Measurements from ENCODE around the gene RYR2. TPM values are rescaled to one million over a fixed set of nuclear protein-coding genes. Genes with fewer than 3 reads are reported as not detected.

Gene RYR2
- total RNA-seq, 6 donors from 2014 or later: 1.8 to 23.0 (median 3.7) TPM

DNA sequence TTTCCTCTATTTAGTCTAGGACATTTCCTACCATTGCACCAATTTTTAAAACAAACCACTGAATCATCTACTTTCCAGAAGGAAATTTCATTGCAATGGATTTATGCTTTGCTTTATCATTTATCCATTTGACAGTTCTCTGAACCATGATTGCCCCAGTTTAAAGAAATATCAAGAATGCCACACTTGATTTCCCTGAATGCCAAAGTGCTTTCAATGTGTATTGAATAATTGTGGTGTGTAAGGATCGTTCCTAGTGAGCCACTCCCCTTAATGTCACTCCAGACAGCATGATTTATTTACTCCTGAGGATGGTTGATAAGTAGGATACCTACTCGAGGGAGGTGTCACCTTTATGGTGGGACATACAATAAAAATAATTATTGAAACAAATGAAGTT lies 169.6 kb downstream of the RYR2 start:
- WGBS, 2 donors: 20% methylated on average over 2 of the region's 2 CpGs

DNA sequence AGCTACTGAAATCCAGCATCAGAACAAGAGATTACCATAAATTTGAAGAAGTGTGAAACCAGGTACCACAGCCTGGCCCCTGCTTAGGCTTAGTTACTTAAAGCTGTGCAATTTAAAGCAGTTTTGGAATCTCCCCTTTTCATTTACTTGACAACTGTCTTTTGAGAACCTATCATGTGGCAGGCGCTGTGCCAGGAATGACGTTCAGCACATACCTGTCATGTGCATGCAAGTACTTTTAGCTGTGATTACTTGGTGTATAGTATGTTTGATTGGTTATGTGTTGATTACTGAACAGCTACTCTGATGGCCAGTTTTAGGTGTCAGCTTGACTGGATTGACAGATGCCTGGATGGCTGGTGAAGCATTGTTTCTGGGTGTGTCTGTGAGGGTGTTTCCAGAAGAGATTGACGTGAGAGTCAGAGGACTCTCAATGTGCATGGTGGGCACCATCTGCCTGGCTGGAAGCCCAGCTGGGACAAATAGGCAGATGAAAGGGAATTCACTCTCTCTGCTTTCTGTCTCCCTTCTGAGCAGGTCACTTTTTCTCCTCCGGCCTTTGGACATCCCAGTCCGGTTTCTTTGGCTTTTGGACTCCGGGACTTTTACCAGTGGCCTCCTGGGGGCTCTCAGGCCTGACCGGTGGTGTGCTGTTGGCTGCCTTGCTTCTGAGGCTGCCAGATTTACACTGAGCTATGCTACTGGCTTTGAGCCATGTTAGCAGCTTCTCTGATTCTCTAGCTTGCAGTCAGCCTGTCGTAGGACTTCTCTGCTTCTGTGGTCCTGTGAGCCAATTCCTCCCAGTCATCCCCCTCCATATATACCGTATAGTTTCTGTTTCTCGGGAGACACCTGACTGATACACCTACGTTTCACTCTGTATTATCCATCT lies 178.0 kb downstream of the RYR2 start:
- WGBS, 2 donors: 59 to 76% methylated on average over 11 of the region's 11 CpGs

More for the DNA sequence above, 169.6 kb downstream of the RYR2 start:
- DNase-seq (no peak), ATAC-seq (ENCODE audit: low FRiP score in 2 of 2) (no peak)
- H3K4me3 ChIP-seq: no peak overlapping the region
- no peaks in the 10 kb centered on the region for H3K36me3 ChIP-seq
- no peak overlapping the region for H3K27ac ChIP-seq
- no peaks in the 10 kb centered on the region for H3K4me1 ChIP-seq
- H3K27me3 ChIP-seq: no peaks in the 10 kb centered on the region
- no peaks in the 10 kb centered on the region for H3K9me3 ChIP-seq
- TF ChIP-seq POLR2AphosphoS5 (IDR thresholded peaks at IDR 0.05) (no peak), POLR2A (IDR thresholded peaks at IDR 0.05) (no peak), EP300 (IDR thresholded peaks at IDR 0.05) (no peak)
- TF ChIP-seq, protein P1, sequence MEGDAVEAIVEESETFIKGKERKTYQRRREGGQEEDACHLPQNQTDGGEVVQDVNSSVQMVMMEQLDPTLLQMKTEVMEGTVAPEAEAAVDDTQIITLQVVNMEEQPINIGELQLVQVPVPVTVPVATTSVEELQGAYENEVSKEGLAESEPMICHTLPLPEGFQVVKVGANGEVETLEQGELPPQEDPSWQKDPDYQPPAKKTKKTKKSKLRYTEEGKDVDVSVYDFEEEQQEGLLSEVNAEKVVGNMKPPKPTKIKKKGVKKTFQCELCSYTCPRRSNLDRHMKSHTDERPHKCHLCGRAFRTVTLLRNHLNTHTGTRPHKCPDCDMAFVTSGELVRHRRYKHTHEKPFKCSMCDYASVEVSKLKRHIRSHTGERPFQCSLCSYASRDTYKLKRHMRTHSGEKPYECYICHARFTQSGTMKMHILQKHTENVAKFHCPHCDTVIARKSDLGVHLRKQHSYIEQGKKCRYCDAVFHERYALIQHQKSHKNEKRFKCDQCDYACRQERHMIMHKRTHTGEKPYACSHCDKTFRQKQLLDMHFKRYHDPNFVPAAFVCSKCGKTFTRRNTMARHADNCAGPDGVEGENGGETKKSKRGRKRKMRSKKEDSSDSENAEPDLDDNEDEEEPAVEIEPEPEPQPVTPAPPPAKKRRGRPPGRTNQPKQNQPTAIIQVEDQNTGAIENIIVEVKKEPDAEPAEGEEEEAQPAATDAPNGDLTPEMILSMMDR (IDR thresholded peaks at IDR 0.05): no peak

GRCh38 chr1:237223419-237223818 lies 181.4 kb downstream of the RYR2 start:
- ATAC-seq (ENCODE audit: low FRiP score in 2 of 2) (no peak), DNase-seq (no peak)
- no peak overlapping the region for H3K4me3 ChIP-seq
- H3K27me3 ChIP-seq: no peaks in the 10 kb centered on the region
- H3K36me3 ChIP-seq: no peaks in the 10 kb centered on the region
- H3K4me1 ChIP-seq: no peaks in the 10 kb centered on the region
- TF ChIP-seq EP300 (IDR thresholded peaks at IDR 0.05) (no peak), POLR2AphosphoS5 (IDR thresholded peaks at IDR 0.05) (no peak), POLR2A (IDR thresholded peaks at IDR 0.05) (no peak)
- TF ChIP-seq, protein P1 (IDR thresholded peaks at IDR 0.05): no peak
- WGBS, 2 donors: 90 to 100% methylated on average over 2 of the region's 2 CpGs
- no peaks in the 10 kb centered on the region for H3K9me3 ChIP-seq
- no peak overlapping the region for H3K27ac ChIP-seq

More for the DNA sequence above, 178.0 kb downstream of the RYR2 start:
- no peaks in the 10 kb centered on the region for H3K36me3 ChIP-seq
- TF ChIP-seq POLR2A (IDR thresholded peaks at IDR 0.05) (no peak), EP300 (IDR thresholded peaks at IDR 0.05) (no peak), POLR2AphosphoS5 (IDR thresholded peaks at IDR 0.05) (no peak)
- TF ChIP-seq, protein P1 (IDR thresholded peaks at IDR 0.05): no peak
- H3K27me3 ChIP-seq: no peaks in the 10 kb centered on the region
- H3K27ac ChIP-seq: no peak overlapping the region
- H3K9me3 ChIP-seq: no peaks in the 10 kb centered on the region
- no peak for DNase-seq
- ATAC-seq (ENCODE audit: low FRiP score in 2 of 2): peak; percentile 30 to 32
- H3K4me3 ChIP-seq: no peak overlapping the region
- no peaks in the 10 kb centered on the region for H3K4me1 ChIP-seq

- no peaks in the 10 kb centered on the region for H3K36me3 ChIP-seq
- H3K27me3 ChIP-seq: no peaks in the 10 kb centered on the region
- no peak for DNase-seq
- no peak for ATAC-seq (ENCODE audit: low FRiP score in 2 of 2)
- no peaks in the 10 kb centered on the region for H3K4me1 ChIP-seq
- no peak overlapping the region for H3K4me3 ChIP-seq
- no peaks in the 10 kb centered on the region for H3K9me3 ChIP-seq
- TF ChIP-seq, protein P1 (IDR thresholded peaks at IDR 0.05): no peak
- no peak overlapping the region for H3K27ac ChIP-seq
- WGBS, 2 donors: 72 to 79% methylated on average over 13 of the region's 13 CpGs
These were observed 184.4 kb downstream of the RYR2 start for GRCh38 chr1:237226177-237226944.
